Measurements from ENCODE around the gene ANKH.
"Not testable (repeated sequence)": the region's sequence is repeated elsewhere in the genome, so short reads cannot be mapped to it uniquely, and the experiment has no call there.

ANKH gene

GRCh38 chr5:14871214-14872069 lies at the start of gene ANKH:
Gene ANKH, minus strand, starts transcription at chr5:14871778. Its CDS starts 331 bp downstream, at chr5:14871447.
- peak; percentile 79 to 94 for DNase-seq

GRCh38 chr5:14920121-14920520 lies 48.5 kb upstream of the ANKH start:
- no peak for DNase-seq

DNA sequence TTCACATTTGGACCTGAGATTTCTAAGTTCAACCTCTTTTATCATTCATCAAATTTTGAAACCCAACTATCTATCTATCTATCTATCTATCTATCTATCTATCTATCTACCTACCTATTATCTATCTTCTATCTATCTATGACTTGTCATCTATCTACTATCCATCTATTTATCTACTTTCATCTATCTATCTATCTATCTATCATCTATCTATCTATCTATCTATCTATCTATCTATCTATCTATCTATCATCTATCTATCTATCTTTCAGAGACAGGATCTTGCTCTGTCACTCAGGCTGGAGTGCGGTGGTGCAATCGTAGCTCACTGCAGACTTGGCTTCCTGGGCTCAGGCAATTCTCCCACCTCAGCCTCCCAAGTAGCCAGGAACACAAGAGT lies 47.5 kb upstream of the ANKH start:
- not testable (repeated sequence) for DNase-seq

DNA sequence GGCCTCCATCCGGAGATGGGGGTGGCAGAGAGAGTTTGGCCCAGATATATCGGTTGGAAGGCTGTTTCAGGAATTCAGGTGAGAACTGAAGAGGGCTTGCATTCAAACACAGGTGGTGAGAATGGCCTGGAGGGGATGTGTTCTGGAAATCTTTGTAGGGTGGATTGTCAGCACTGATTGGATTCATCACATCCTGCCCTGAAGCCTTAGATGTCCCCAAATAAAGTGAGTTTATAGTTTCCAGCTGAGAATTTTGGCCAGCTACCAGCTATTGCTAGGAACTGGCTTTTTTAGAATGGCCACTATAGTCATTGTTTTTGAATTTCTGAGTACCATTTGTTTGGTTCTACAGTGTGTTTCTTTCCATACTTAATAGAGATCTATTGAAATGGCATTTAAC lies 46.1 kb upstream of the ANKH start:
- no peak for DNase-seq

- no peak for DNase-seq
Observed at GRCh38 chr5:14915291-14915952, 43.8 kb upstream of the ANKH start.

GRCh38 chr5:14914623-14915260 lies 43.2 kb upstream of the ANKH start:
- DNase-seq = no peak

GRCh38 chr5:14914193-14914592 lies 42.6 kb upstream of the ANKH start:
- DNase-seq = no peak

GRCh38 chr5:14913096-14913495 lies 41.5 kb upstream of the ANKH start:
- DNase-seq = no peak

- no peak for DNase-seq
Observed at GRCh38 chr5:14912206-14912605, 40.6 kb upstream of the ANKH start.

DNA sequence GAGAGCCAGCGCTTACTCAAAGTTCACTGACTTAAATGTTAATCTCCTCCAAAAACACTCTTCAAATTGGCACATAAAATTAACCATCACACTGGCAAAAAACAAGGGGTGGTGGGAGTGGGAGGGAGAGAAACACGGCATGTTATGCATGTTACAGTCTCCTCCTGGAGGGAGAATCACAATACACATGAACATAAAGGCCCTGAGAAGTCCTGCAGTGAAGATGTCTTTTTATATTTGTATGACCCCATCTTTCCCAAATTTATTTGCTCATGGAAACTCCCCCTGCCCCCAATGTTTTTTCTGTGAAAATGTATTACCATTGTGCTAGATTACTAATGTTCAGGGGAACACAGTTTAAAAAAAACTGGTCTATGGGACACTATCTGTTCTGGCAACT lies 37.8 kb upstream of the ANKH start:
- DNase-seq = no peak

GRCh38 chr5:14908172-14908571 lies 36.6 kb upstream of the ANKH start:
- DNase-seq = no peak

GRCh38 chr5:14906628-14907027 lies 35.0 kb upstream of the ANKH start:
- DNase-seq = no peak

- DNase-seq = peak; percentile 90 to 93
Observed at GRCh38 chr5:14902826-14903560, 31.4 kb upstream of the ANKH start.

DNA sequence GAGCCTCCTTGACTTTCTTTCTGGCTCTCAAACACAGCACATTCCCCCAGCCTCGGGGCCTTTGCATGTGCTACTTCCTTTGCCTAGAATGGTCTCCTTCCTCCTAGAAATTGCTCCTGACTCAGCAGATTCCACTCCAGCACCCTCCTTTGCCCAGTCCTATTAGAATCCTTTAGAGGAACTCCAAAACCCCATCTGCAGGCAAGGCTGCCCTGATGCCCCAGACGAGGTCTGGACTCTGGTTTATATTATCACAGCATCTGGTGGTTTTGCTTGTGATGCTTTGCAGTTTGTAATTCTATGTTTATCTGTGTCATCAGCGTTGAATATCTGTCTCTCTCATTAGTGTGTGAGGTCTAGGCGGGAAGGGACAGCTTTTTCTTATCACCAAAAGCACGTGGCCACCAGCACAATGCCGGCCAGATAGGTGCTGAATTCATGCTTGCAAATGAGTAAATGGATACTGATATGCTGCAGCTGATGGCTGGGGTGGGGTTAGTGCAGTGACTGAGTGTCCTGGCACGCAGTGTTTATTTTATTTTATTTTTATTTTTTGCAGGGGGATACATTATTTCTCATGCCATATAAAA lies 30.0 kb upstream of the ANKH start:
- no peak for DNase-seq

- DNase-seq = peak in 1 of 2 experiments; percentile 67
Observed at GRCh38 chr5:14900693-14901461, 29.3 kb upstream of the ANKH start.

DNA sequence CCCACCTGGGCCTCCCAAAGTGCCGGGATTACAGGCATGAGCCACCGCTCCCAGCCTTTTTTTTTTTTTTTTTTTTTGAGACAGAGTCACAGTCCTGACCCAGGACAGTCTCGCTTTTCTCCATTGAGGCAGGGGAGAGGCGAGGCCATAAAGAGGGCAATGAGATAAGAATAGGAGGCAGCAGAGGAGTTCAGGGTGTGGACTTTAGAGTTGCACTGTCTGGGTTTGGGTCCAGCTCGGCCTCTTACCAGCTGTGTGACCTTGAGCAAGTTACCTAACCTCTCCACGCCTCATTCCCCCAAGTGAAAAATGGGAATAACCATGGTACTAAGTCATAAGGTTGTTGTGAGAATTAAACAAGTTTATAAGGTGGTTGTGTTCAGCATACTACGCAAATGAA lies 24.6 kb upstream of the ANKH start:
- no peak for DNase-seq

DNA sequence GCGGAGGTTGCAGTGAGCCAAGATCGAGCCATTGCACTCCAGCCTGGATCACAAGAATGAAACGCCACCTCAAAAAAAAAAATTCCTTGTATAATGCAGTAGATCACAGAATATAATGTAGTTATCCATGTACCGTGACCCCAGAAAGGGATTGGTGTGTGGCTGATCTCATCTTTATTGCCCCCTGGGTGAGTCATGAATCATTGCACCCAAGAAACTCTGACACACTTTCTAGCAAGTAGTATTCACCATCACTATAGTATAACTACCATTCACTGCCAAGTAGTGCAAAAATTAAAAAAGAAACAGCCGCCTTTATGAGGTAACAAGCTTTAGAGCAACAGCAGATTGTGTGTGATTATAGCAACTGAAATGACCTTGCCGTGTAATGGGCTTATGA lies 23.7 kb upstream of the ANKH start:
- DNase-seq = no peak

DNA sequence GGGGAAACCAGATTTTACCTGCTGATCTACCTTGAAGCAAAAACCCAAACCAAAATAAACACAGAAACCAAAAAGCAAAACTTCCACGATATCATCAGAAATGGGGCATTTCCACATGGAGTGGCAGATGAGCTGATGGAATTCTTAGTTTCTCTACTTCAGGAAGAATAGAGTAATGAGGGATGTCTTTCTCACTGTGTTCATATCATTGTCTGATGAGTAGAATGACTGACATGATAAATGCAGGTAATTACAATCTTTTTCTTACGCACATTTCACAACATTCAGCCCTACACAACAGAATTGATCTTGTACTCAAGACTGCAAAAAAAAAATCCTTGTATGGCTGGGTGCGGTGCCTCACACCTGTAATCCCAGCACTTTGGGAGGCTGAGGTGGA lies 23.2 kb upstream of the ANKH start:
- no peak for DNase-seq

DNA sequence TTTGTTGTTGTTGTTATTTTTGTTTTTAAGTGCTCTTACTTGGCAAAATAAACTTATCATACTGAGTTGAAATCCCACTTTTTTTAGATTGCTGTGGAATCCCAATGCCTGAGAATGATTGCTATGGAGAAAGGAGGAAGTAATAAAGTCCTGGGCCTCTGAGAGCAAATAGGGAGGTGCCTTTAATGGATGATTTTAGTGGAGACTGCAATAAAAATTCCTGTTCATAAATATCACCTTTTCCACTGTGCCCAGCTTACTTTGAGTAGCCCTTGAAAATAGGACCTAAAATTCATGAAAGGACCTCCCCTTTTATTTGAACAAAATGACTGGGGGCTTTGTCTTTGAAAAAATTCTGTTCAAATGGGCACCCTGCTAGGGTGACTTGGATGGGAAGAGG lies 21.8 kb upstream of the ANKH start:
- DNase-seq = no peak

GRCh38 chr5:14890846-14891245 lies 19.3 kb upstream of the ANKH start:
- no peak for DNase-seq

GRCh38 chr5:14884062-14884612 lies 12.6 kb upstream of the ANKH start:
- no peak for DNase-seq

All from NCI-H446 (cell line).